ENCODE data around the gene NOP56. TPM values are rescaled to one million over a fixed set of nuclear protein-coding genes. Genes with fewer than 3 reads are reported as not detected.
A peak's percentile ranks its signal among the peaks of the same experiment; 100 is the strongest.

The NOP56 gene
- total RNA-seq, 6 experiments from 2014 or later = 32.7 to 60.9 (median 42.7) TPM

DNA sequence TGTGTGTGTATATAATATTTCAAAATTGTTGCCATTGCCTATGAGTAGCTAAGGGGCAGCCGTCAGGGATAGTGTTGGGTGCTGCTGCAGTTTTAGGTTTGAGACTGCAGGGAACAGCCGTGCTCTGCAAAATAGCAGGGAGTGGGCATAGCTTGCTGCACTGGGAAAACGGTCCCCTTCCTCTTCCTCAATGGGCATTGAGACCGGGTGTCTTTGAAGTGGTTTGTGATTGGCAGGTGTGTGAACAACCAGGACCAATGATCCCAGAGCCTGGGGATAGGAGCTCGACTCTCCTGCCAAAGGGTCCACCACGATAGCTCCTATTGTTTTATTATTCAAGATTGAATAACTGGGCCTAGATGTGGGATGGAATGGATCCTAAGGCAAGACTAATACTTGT lies 35.1 kb downstream of the NOP56 start:
- H3K4me3 ChIP-seq = no peak overlapping the region
- WGBS (ENCODE audit: insufficient coverage, low coverage, low lambda C conversion rate, missing lambda C conversion rate) = 39% methylated on average over 5 of the region's 6 CpGs
- H3K4me1 ChIP-seq = peaks cover 0 to 5% (median 0%) of the 10 kb centered on the region in 4 donors
- DNase-seq (no peak), ATAC-seq (no peak)
- H3K27ac ChIP-seq = no peak overlapping the region
- H3K9me3 ChIP-seq = no peaks in the 10 kb centered on the region
- TF ChIP-seq CTCF (IDR thresholded peaks at IDR 0.05) (no peak), POLR2A (IDR thresholded peaks at IDR 0.05) (no peak)
- no peaks in the 10 kb centered on the region for H3K27me3 ChIP-seq
- H3K36me3 ChIP-seq = no peaks in the 10 kb centered on the region
- intact Hi-C loops (cut with DNase I) = no loop called here

GRCh38 chr20:2688041-2688591 lies 35.7 kb downstream of the NOP56 start:
- WGBS (ENCODE audit: insufficient coverage, low coverage, low lambda C conversion rate, missing lambda C conversion rate) = 13% methylated on average over 18 of the region's 18 CpGs
- Histone ChIP-seq H3K4me3 (no peak overlapping the region), H3K9me3 (no peaks in the 10 kb centered on the region), H3K36me3 (no peaks in the 10 kb centered on the region), H3K27ac (no peak overlapping the region), H3K27me3 (no peaks in the 10 kb centered on the region), H3K4me1 (peaks cover 0 to 5% (median 0%) of the 10 kb centered on the region in 4 donors)
- intact Hi-C loops (cut with DNase I) = no loop called here
- DNase-seq (peak in 1 of 3 donors; percentile 46), ATAC-seq (peak; percentile 62 to 75 (median 67))
- TF ChIP-seq POLR2A (IDR thresholded peaks at IDR 0.05) (no peak), CTCF (IDR thresholded peaks at IDR 0.05) (peak; percentile 26 to 51 (median 50))

GRCh38 chr20:2690213-2690612 lies 37.8 kb downstream of the NOP56 start:
- H3K27ac ChIP-seq = no peak overlapping the region
- H3K27me3 ChIP-seq = peaks cover 0 to 16% of the 10 kb centered on the region in 2 donors
- peaks cover 0 to 5% (median 0%) of the 10 kb centered on the region in 4 donors for H3K4me1 ChIP-seq
- no peak for ATAC-seq
- H3K36me3 ChIP-seq = no peaks in the 10 kb centered on the region
- no peak for TF ChIP-seq POLR2A (IDR thresholded peaks at IDR 0.05)
- TF ChIP-seq CTCF (IDR thresholded peaks at IDR 0.05) = no peak
- no peak overlapping the region for H3K4me3 ChIP-seq
- intact Hi-C loops (cut with DNase I) = no loop called here
- DNase-seq = no peak
- 0% methylated on average over 1 of the region's 3 CpGs for WGBS (ENCODE audit: insufficient coverage, low coverage, low lambda C conversion rate, missing lambda C conversion rate)
- H3K9me3 ChIP-seq = no peaks in the 10 kb centered on the region

DNA sequence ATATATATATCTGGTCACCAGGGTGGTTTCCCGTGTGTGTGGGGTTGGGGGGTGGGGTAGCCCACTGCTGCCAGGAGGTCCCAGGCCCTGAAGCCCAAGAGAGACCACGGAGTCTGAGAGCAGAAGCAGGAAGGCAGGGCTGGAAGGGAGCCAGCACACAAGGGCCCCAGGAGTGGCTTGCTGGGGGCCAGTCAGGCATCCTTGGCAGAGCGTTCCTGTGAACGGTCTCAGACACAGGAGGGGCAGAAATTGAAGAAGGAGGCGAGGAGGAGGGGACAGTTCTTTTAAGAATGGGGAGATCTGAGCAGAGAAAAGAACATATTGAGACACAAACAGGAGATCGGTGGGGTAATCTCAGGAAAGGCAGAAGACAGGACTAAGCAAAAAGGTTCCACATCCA lies 38.3 kb downstream of the NOP56 start:
- Histone ChIP-seq H3K9me3 (no peaks in the 10 kb centered on the region), H3K27ac (no peak overlapping the region), H3K4me1 (peaks cover 0 to 5% (median 0%) of the 10 kb centered on the region in 4 donors), H3K4me3 (no peak overlapping the region), H3K27me3 (peaks cover 0 to 16% of the 10 kb centered on the region in 2 donors), H3K36me3 (no peaks in the 10 kb centered on the region)
- ATAC-seq (no peak), DNase-seq (no peak)
- intact Hi-C loops (cut with DNase I) = no loop called here
- TF ChIP-seq CTCF (IDR thresholded peaks at IDR 0.05) (no peak), POLR2A (IDR thresholded peaks at IDR 0.05) (no peak)
- 62% methylated on average over 6 of the region's 6 CpGs for WGBS (ENCODE audit: insufficient coverage, low coverage, low lambda C conversion rate, missing lambda C conversion rate)

Measured in right lobe of liver (tissue), 6 donors.